WTC11 (cell line): ENCODE results near the gene TEX44.

ENCODE experiments used
- FOXK1 ChIP-seq: sonication (generic); formaldehyde crosslinking; IDR thresholded peaks from 2 replicates; pipeline ENCODE4 v1.8.0; 2022; ENCODE audit warnings: mild to moderate bottlenecking, moderate library complexity, missing genetic modification reagents
- JUN ChIP-seq: sonication (generic); formaldehyde crosslinking; IDR thresholded peaks from 2 replicates; pipeline ENCODE4 v1.8.0; 2023; ENCODE audit warnings: mild to moderate bottlenecking, missing genetic modification reagents
- TF ChIP-seq, protein P1 (sequence below): fragments of 200-600 bp; IDR thresholded peaks from 2 replicates; pipeline ENCODE4 v1.8.0; 2022; ENCODE audit warnings: antibody characterized with exemption

DNA sequence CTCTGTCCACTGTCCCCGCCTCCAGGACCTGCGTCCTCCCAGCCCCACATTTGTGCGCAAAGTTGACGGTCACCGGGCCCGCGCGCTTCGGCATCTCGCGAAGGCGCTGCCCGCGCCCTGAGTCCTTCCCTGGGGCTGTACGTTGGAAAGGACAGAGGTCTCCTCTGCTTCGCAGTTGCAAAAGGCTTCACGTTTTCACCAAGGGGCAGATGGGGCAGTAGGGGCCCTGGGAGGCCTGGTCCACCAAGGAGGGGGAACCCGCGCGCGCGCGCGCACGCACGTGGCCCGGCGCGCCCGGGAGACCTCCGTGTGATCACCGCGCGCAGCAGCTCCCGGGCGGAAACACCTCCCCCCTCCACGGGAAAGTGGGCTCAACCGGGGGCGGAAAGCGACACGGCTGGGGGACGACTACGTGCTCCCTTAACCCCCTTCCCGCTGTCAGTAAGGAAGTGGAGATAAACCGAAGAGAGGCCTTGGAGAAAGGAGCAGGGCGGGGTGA is 21.9 kb downstream of the TEX44 start:
- TF ChIP-seq JUN (CRISPR knock-in tag) (no peak), FOXK1 (CRISPR knock-in tag) (no peak)
- TF ChIP-seq, protein P1, sequence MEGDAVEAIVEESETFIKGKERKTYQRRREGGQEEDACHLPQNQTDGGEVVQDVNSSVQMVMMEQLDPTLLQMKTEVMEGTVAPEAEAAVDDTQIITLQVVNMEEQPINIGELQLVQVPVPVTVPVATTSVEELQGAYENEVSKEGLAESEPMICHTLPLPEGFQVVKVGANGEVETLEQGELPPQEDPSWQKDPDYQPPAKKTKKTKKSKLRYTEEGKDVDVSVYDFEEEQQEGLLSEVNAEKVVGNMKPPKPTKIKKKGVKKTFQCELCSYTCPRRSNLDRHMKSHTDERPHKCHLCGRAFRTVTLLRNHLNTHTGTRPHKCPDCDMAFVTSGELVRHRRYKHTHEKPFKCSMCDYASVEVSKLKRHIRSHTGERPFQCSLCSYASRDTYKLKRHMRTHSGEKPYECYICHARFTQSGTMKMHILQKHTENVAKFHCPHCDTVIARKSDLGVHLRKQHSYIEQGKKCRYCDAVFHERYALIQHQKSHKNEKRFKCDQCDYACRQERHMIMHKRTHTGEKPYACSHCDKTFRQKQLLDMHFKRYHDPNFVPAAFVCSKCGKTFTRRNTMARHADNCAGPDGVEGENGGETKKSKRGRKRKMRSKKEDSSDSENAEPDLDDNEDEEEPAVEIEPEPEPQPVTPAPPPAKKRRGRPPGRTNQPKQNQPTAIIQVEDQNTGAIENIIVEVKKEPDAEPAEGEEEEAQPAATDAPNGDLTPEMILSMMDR = no peak
